Liver (tissue), 3 donors: ENCODE data around the gene KLHDC9.

Experiments used
- EGR1 ChIP-seq, 2 donors: IDR thresholded peaks; 2 replicates each; pipeline ENCODE4 v1.6.1; 2016 to 2018; ENCODE audit warnings: antibody characterized with exemption in 2 of 2, low read depth in 2 of 2
- TF ChIP-seq, protein P1 (sequence below): fragments of 150-350 bp; IDR thresholded peaks from 2 replicates; pipeline ENCODE4 v1.5.1; 2017; ENCODE audit warnings: improper control_type of control experiment, low read depth, low read length; ENCODE audit not compliant: missing input control
- donor health status: healthy.
- donor health status: healthy.

GRCh38 chr1:161117759-161118581 is 19.8 kb downstream of the KLHDC9 start, which contains the start of the genes NIT1 and PFDN2:
- TF ChIP-seq EGR1 (IDR thresholded peaks at IDR 0.05; ENCODE audit: low read depth in 2 of 2) = peak; percentile 83 to 92
- TF ChIP-seq, protein P1, sequence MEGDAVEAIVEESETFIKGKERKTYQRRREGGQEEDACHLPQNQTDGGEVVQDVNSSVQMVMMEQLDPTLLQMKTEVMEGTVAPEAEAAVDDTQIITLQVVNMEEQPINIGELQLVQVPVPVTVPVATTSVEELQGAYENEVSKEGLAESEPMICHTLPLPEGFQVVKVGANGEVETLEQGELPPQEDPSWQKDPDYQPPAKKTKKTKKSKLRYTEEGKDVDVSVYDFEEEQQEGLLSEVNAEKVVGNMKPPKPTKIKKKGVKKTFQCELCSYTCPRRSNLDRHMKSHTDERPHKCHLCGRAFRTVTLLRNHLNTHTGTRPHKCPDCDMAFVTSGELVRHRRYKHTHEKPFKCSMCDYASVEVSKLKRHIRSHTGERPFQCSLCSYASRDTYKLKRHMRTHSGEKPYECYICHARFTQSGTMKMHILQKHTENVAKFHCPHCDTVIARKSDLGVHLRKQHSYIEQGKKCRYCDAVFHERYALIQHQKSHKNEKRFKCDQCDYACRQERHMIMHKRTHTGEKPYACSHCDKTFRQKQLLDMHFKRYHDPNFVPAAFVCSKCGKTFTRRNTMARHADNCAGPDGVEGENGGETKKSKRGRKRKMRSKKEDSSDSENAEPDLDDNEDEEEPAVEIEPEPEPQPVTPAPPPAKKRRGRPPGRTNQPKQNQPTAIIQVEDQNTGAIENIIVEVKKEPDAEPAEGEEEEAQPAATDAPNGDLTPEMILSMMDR = no peak
